SH-SY5Y (cell line): ENCODE measurements around the gene LYPD1.

ENCODE experiments used
- GATA2 ChIP-seq: IDR thresholded peaks from 2 replicates; pipeline ENCODE4 v1.6.1; 2011; ENCODE audit warnings: mild to moderate bottlenecking, low read depth, low read length
- GATA3 ChIP-seq: IDR thresholded peaks from 2 replicates; pipeline ENCODE4 v1.6.1; 2011; ENCODE audit warnings: low read depth, mild to moderate bottlenecking, low read length, moderate library complexity

LYPD1 gene

DNA sequence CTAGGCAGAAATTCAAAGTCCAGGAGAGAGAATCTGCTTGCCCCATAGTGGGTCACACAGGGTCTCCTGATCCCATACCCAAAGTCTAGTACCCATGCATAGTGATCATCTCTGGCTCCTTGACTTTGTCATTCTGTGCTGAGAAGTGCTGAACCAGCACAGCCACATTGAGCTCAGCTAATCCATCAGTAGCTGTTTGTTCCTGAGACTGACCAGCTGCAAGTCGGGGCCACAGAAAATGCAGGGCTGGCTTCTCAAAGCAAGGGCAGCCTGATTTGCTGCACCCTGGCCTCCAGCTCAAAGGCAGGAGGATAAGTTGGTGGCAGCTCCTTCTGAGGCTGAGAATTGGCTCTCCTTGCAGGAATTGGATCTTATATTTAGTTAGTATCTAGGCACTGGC lies 72.2 kb downstream of the LYPD1 start:
- TF ChIP-seq GATA2: no peak
- no peak for TF ChIP-seq GATA3

DNA sequence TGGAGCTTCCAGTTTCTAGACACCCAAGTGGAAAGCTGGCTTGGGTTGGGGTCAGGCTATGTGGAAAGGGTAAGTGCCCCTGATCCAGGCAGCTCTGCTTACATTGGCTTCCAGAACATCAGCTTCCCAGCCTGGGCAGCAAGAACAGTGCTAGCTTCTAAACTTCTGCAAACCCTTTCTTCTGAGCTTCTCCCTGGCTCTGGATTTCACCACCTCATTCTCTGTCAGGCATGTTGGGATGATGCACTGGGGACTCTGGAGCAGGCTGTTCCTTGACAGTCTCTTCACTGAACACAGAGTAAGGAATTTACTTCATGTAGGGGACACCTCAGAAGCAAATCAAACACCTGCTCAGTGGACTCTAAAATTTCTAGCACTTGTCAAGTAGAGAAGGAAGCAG lies 72.8 kb downstream of the LYPD1 start:
- no peak for TF ChIP-seq GATA2
- TF ChIP-seq GATA3: no peak

DNA sequence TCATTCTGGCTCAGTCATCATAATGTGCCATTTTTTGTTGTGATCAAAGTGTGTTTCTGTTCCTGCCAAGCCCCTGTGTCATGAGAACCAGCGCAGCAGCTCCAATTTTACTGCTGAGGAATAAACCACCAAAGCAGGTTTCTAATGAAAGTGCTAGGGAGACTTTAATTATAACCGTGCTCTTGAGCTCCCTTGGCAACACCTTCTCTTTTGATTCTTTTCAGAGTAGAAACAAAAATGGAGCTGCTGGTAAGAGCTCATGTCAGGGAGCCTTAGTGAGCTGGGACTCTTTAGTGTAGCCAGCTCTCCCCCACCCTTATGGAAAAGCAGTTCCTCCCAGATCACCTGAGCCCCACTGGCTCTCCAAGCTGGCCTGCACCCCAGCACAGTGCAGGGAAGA lies 74.3 kb downstream of the LYPD1 start:
- TF ChIP-seq GATA2: no peak
- no peak for TF ChIP-seq GATA3

DNA sequence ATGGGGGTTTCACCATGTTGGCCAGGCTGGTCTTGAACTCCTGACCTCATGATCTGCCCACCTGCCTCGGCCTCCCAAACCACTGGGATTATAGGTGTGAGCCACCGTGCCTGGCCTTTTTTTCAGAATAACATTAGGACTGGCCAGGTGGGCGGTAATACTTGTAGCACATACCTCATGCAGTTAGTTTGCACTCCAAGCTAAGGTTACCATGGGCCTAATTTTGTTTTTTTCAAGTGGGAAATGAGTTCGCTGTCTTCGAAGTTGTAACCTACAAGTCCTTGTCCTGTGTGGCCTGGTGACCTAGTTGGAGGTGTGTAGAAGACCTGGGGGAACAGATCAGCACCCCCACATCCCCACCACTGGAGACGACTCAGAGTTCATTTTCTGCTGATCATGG lies 74.8 kb downstream of the LYPD1 start:
- TF ChIP-seq GATA2 (no peak), GATA3 (no peak)
